Posterior cingulate gyrus (tissue), 11 donors: ENCODE data around the gene ZNF224.
"Not testable (repeated sequence)": the region's sequence is repeated elsewhere in the genome, so short reads cannot be mapped to it uniquely, and the experiment has no call there.

Experiments used
- DNase-seq, 10 donors: peaks; one replicate each; pipeline versions ENCODE4 v3.0.0 to v3.0.0-alpha.2; 2020 to 2021; ENCODE audit warnings: mixed read lengths in 3 of 10
- intact Hi-C: fragments of 100-400 bp; cut with DNase I; formaldehyde crosslinking; loops from one replicate; pipeline ENCODE4 v1.15.1; 2023

ZNF224 gene

DNA sequence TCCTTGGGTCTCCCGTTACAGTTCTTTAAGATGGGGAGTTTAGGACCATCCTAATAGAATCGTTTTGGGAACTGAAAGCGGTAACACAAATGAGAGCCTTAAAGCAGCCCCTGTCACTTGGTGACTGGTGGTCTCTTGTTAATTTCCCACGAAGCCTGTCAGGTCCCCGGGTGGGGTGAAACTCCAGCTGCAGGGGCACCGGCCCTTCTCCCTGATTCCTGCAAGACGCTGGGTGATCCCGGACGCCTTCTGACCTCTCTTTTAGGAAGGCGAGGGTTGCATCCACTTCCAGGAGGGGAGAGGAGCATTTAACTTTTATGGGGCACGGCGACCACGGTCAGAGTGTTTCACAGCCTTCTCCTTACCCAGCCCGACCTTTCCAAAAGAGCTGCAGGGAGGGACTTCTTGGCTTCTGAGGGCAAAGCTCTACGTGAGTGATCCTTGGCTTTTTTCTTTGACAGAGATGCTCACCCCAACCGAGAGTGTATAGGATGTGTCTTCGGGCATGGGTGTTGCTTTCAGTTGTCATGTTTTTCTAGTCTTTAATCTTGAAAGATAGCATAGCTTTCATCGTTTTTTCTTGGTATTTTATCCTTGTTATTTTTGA lies 19.7 kb downstream of the ZNF224 start:
- intact Hi-C loops: loop anchor here (1.0 to 5.0 kb wide), 7 partner anchors 20 to 191 kb away; partner anchors contain the start of genes ZNF224, ZNF230, ZNF235 and ZNF284
- peak in 1 of 10 donors; percentile 80 for DNase-seq

- DNase-seq, intact Hi-C loops: not testable (repeated sequence)
Measured at GRCh38 chr19:44121162-44121561, 27.0 kb downstream of the ZNF224 start.

GRCh38 chr19:44131955-44132354 lies 37.8 kb downstream of the ZNF224 start:
- no peak for DNase-seq
- intact Hi-C loops: no loop called here

GRCh38 chr19:44141191-44142058 lies 47.3 kb downstream of the ZNF224 start, which contains the start of gene ZNF234:
Gene ZNF234 (plus strand): TSS chr19:44141554. CDS start chr19:44144633, 3,079 bp downstream.
- intact Hi-C loops: loop anchor here (1.0 kb wide), 2 partner anchors 23 to 69 kb away; partner anchors contain the start of gene ZNF284
- peak; percentile 78 to 97 (median 90) for DNase-seq

GRCh38 chr19:44142059-44142433 lies 47.9 kb downstream of the ZNF224 start:
- no peak for DNase-seq
- intact Hi-C loops: no loop called here

GRCh38 chr19:44149776-44150175 lies 55.6 kb downstream of the ZNF224 start:
- no peak for DNase-seq
- intact Hi-C loops: no loop called here

GRCh38 chr19:44151491-44151890 lies 57.3 kb downstream of the ZNF224 start:
- intact Hi-C loops: no loop called here
- DNase-seq: no peak

DNA sequence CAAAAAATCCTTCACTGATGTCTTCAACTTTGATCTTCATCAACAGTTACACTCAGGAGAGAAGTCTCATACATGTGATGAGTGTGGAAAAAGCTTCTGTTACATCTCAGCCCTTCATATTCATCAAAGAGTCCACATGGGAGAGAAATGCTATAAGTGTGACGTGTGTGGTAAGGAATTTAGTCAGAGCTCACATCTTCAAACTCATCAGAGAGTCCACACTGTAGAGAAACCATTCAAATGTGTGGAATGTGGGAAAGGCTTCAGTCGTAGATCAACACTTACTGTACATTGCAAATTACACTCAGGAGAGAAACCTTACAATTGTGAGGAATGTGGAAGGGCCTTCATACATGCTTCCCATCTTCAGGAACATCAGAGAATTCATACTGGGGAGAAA lies 62.3 kb downstream of the ZNF224 start:
- intact Hi-C loops: no loop called here
- no peak for DNase-seq
